Measurements from ENCODE around the gene CPSF4.
"Not testable (repeated sequence)": the region's sequence is repeated elsewhere in the genome, so short reads cannot be mapped to it uniquely, and the experiment has no call there.

CPSF4 gene

DNA sequence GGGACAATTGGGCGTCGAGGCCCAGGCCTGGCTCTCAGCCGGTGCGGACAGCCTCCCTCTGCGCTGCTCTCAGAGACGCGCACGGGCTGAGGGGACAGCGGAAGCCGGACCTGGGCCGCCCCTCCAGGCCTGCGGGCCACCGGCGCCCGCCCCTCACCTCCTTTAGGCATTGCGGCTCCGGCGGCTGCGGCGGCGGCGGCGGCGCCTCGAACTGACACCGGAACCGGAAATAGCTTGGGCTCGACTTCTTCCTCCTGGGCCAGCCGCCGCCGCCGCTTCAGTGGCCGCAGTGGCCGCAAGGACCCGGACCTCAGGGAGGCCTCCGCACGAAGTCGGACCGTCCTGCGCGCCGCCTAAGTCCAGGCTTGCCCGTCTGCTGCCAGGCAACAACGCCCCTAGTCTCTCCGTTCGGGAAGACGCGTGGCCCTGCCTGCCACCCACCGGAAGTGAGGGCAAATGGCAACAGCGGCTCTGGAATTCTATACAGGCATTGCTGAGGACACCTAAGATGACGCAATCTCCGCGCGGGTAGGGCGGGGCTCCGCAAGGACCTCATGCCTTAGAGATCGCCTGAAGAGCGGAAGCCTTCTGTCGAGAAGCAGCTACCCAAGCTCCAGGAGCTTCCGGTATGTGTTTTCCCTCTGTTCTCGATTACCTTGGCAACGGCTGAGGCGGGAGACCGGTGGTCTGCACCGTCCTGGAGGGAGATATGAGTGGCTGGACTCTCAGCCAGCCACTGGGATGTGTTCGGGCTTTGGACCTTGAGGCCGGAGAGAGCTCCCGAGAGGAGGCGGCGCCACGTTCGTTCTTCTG is 30.2 kb upstream of the CPSF4 start, which contains the start of the genes BUD31 and PDAP1:
TSS of gene BUD31 (plus strand) at position 591 of the 813 bp plus-strand sequence. CDS start 2,124 bp downstream, outside the sequence.
TSS of gene PDAP1 (minus strand) at position 219 of the 813 bp plus-strand sequence. CDS start at position 170, 49 bp downstream.
- peak; percentile 61 to 85 for DNase-seq

DNA sequence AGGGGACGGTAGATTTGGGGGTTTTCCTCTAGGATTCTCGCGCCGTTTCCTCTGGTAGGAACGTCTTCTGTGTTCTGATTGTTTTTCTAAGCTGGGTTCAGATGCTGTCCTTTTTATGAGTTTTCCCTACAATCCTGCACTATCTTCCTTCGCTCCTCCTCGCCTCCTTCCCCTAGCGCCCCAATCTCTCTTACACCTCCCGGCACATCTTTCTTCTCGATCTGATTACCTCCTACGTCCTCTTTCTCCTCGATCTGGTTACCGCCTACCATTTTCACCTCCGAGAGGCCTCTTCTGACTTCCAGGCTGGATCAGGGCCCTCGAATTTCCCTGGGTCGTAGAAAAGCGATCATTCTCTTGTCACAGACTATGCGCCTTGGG is 29.6 kb upstream of the CPSF4 start:
- DNase-seq, result no peak

DNA sequence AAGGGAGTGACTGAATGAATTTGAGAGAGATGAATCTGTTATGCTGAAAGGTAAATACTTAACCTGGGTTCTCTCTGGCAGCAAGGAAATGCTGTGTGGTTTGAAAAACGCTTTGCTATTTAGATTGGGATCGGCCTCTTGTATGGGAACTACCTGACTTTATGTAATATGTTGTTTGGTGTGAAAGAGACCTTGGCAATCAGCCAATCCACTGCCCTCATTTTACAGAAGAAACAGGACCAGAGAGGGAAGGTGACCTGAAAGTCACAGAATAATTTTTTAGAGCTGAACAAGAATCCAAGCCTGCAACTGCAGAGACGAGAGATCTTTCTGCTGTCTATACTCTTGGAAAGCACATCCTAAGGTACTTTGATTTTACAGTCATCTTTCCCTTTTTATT is 28.9 kb upstream of the CPSF4 start:
- no peak for DNase-seq

DNA sequence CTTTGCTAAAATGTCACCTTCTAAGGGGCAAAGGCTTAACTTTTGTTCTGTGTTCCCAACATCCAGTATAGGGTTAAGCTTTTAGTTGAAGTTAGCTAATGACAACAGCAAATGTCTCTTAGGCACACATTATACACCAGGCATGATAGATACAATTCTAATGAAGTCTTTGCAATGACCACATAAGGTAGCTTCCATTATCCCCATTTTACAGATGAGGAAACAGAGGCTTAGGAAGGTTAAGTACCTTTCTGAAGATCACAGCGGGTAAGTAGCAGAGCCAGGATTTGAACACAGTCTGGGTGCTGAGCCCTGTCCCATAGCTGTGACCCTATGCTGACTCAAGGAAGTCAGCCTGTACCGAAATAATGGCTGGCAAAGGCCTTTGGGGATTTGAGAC is 28.1 kb upstream of the CPSF4 start:
- DNase-seq, result no peak

DNA sequence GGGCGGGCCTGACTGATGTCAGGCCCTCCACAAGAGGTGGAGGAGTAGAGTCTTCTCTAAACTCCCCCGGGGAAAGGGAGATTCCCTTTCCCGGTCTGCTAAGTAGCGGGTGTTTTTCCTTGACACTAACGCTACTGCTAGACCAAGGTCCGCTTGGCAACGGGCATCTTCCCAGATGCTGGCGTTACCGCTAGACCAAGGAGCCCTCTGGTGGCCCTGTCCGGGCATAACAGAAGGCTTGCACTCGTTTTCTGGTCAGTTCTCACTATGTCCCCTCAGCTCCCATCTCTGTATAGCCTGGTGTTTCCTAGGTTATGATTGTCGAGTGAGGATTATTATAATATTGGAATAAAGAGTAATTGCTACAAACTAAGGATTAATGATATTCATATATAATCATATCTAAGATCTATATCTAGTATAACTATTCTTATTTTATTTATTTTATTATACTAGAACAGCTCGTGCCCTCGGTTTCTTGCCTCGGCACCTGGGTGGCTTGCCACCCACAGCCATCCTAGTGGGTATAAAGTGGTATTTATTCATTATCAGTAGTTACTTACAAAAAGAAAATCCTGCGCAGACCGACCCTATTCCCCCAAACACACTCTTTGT is 23.1 kb upstream of the CPSF4 start:
- DNase-seq, result peak in 1 of 2 experiments; percentile 2

DNA sequence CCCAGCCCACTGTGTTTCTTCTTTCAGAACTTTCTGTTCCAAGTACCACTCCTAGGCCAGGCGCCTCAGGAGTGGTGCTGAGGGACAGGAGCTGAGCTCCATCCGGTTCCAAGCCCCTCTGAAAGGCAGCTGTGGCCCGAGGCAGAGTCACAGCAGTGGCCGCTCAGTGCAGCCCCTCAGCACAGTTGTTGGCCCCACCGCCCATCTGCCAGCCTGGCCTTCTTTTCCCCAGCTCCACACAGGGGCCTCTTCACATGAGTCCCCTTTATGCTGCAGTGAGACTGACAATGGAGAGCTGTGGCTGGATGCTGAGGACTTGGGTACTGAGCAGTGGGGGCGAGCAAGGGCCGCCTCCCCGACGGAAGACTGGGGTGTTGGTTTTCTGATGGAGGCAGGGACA is 20.5 kb upstream of the CPSF4 start:
- no peak for DNase-seq

DNA sequence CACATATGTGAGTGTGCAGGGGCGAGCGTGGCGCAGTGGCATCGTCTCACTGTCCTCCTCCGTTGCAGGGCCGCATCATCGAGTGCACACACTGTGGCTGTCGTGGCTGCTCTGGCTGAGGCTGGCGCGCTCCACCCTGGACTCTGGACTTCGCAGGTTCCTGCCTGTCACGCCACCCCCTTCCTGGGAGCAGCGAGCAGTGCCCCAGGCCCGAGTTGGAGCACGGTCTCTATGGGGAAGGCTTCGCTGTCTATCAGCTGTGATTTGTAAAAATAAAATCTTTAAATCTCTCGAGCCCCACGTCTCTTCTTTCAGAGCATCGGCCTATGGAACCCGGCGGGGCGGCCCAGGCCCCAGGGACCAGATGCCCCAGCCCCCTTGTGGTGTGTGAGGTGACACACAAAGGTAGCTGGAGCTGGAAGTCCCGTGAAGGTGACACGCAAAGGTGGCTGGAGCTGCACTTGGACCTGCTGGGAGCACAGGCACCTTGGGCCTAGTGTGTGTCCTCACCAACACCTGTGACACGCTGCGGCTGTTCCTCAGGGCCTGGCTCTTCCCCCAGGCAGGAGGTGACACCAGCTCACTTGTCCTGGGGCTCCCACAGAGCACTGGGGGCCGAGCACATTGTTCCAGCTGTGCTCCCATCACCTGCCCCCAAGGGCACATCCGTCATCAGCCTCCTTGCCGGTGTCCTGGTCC is 19.3 kb upstream of the CPSF4 start:
- no peak for DNase-seq

DNA sequence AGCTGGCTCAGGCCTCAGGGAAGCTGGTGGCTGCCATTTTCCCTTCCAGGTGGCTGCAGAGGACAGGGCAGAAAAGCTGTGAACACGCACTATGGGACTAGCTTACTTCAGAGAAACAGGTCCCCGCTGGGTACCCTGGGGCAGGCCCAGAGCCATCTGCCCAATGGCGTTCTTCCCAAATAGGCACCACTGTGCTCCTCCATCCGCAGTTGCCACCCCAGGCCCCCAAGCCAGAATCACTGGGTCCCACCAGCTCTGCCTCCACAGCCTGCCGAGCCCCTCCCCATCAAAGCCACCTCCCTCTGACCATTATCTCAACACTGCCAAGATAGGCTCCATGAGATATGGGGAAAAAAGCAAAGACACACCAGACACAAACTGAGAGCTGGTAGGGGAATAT is 18.5 kb upstream of the CPSF4 start:
- no peak for DNase-seq

DNA sequence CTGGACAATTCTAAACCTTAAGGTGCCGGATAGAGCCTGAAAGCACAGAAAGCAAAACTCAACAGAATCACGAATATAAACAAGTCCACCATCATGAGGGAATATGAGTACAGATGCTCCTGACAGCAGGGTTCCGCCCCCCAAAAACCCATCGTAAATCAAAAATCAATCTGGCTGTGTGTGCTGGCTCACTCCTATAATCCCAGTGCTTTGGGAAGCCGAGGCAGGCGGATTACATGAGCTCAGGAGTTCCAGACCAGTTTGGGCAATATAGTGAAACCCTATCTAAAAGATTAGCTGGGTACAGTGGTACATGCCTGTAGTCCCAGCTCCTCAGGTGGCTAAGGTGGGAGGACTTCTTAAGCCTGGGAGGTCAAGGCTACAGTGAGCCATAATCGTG is 17.8 kb upstream of the CPSF4 start:
- DNase-seq, result no peak

DNA sequence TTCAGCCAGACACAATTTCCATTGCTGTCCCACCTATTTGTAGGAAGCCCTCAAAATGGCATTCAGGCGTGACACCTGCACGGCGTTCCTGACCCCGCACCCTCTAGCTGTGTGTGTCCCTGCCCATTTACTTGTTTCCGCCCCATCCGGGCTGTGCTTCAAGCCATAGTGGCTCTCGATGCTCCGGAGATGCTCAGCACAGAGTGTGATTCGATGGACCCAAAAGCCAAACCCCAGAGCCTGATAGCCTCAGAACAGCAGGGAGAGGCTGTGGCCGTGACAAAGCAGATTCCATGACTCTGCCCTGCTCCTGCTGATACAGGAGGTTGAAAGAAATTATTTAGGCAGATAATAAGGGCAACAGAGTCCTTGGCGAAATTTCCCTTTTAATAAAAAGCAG is 16.6 kb upstream of the CPSF4 start:
- no peak for DNase-seq

DNA sequence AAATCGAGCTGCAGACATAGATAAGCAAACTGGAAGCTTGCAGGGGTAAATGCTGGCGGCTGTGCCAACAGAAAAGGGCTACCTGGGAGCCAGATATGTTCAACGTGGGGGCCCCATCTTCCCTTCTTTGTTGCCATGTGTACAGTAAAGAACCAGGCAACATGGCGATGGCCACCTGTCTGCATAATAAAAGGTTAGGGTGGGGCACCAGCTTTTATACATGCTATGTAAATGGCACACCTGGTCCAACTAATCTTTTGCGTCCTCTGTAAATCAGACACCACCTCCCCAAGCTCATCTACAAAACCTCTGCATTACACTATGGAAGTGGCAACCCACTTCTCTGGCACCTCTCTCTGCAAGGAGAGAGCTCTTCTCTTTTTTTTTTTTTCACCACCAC is 16.1 kb upstream of the CPSF4 start:
- no peak for DNase-seq

DNA sequence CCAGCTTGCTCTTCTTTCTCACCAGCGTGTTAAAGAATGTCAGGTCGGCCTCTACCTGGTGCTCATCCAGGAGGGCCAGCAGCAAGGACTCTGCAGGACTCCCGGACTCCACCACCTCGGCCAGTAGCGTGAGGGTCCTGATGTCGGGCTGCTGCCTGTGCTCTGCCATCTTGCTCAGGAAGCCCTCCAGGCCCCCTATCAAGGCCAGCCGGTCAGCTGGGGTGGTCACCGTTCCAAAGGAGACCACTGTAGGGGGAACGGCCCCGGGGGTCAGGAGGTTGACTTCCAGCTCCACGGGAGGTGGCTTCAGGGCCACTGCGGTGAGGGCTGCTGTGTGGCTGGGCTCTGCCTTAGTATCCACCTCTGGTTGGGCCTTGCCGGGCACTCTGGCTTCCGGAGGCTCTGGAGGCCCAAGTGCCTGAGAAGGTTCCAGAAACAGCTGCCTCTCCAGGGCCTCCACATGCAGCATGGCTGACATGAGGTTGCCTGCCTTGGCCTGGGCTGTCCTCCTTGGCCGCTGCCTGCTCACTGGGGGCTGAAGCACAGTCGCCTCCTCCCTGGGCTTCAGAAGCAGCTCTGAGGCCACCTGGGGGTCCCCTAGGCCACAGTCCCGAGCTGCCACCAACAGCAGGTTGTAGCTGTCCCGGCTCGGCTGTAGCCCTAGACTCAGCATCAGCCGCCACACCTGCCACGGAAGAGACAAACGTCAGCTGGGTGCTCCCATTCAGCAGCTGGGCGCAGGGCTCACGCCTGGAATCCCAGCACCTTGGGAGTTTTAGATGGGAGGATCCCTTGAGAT is 13.6 kb upstream of the CPSF4 start:
- no peak for DNase-seq

DNA sequence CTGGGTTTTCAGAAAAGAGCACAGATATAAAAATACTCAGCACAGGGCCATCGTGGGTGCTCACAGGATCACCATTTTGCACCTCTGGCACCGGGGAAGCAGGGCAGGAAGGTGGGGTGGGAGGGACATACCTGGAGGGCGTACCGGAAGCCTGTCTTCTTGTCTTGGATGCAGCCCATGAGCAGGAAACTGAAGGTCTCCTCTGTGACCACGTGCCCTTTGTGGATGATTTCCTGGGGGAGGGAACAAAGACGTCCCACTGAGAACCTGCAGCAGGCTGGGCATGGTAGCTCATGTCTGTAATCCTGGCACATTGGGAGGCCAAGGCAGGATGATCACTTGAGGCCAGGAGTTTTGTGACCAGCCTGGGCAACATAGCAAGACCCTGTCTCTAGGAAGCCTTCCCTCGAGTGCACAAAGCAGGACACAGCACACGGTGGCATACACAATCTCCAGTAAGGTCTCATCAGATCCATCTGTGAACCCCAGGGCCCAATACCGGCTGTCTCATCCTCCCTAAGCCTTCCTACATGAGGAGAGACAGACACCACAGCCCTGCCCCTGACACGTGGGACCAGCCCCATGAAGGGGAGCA is 9.7 kb upstream of the CPSF4 start:
- DNase-seq, result no peak

DNA sequence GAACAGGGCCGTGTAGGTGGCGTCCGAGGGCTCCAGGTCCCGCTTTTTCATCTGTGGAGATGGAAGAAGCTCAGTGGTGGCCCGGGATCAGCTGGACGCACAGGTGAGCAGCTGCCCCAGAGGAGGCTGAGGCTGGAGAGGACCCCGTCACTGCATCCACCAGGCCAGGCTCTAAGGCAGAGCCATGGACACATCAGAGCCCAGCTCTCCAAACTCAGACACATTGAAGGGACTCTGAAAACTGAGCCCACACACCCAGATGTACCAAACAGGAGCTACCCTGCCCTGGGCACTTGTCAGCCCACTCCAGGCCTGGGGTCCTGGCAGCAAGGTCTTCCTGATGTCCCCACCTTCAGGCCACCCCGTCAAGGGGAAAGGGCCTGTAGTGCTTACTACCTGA is 9.0 kb upstream of the CPSF4 start:
- DNase-seq, result no peak

DNA sequence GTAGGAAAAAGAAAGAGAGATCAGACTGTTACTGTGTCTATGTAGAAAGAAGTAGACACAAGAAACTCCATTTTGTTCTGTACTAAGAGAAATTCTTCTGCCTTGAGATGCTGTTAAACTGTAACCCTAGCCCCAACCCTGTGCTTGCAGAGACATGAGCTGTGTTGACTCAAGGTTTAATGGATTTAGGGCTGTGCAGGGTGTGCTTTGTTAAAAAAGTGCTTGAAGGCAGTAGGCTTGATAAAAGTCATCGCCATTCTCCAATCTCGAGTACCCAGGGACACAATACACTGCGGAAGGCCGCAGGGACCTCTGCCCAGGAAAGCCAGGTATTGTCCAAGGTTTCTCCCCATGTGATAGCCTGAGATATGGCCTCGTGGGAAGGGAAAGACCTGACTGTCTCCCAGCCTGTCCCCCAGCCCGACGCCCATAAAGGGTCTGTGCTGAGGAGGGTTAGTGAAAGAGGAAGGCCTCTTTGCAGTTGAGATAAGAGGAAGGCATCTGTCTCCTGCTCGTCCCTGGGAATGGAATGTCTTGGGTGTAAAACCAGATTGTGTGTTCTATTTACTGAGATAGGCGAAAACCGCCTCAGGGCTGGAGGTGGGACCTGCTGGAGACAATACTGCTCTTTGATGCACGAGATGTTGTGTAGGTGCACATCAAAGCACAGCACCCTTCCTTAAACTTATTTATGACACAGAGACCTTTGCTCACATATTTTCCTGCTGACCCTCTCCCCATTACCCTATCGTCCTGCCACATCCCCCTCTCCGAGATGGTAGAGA is 6.8 kb upstream of the CPSF4 start:
- not testable (repeated sequence) for DNase-seq

DNA sequence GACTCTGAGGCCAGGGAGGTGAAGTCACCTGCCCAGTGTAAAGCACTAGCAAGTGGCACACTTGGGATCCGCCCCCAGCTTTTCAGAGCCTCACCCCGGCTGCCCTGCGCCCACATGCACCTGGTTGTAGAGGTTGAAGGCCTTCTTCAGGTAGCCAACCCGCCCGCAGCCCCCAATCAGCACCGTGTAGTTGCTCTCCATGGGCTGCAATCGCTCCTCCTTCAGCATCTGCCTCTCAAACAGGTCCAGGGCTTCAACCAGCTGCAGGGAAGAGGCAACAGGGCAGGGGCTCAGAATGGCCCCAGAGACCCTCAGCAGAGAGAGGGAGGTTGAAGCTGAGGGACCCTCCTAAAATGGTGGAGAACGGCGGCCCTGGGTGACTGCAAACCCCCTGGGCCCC is 5.6 kb upstream of the CPSF4 start:
- no peak for DNase-seq

DNA sequence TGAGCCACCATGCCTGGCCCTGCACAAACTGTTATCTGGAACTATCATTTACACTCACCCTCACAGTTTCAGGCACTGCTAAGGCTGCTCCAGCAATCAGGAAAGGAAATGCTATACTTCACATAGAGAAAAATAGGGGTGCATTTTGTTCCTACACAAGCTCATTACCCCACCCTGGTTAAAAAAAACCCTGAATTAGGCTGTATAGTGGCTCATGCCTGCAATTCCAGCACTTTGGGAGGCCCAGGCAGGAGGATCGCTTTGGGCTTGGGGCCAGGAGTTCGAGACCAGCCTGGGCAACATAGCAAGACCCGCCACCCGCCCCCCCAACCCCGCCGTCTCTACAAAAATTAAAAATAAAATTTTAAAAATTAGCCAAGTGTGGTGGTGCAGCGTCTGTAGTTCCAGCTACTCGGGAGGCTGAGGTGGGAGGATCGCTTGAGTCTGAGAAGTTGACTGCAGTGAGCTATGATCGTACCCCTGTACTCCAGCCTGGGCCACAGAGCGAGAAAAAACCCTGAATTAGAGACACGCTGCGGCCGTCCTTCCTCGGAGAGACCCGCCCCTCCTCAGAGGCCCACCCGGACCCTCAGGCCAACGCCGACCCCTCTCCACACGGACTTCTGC is 684 bp upstream of the CPSF4 start:
- no peak for DNase-seq

DNA sequence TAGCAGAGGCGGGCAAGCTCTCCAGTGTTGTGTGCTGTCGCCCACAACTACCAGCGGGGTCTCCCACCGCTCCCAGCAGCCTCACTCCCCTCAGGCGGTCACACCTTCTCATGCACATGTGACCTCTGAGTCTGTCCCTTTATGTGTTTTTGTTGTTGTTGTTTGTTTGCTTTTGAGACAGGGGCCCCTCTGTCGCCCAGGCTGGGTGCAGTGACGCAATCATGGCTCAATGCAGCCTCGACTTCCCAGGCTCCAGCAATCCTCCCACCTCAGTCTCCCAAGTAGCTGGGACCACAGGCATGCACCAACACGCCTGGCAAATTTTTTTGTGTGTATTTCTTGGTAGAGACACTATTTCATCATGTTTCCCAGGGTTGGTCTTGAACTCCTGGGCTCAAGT is 1.5 kb downstream of the CPSF4 start:
- DNase-seq, result no peak

DNA sequence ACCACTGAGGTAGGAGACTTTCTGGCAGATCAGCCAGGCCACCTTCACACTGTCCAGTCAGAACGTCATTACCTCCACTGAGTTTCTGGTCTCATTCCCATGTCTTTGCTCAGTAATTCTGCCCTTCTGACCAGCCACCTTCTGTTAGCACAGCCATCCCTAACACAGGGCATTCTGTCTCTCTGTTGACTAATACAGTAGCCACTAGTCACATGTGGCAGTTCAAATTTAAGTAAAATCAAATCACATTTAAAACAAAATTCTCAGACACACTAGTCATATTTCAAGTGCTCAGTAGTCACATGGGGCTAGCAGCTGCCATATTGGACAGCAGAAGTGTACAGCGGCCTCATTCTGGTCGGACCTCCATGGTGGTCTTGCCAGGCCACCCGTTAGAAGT is 7.4 kb downstream of the CPSF4 start:
- no peak for DNase-seq

DNA sequence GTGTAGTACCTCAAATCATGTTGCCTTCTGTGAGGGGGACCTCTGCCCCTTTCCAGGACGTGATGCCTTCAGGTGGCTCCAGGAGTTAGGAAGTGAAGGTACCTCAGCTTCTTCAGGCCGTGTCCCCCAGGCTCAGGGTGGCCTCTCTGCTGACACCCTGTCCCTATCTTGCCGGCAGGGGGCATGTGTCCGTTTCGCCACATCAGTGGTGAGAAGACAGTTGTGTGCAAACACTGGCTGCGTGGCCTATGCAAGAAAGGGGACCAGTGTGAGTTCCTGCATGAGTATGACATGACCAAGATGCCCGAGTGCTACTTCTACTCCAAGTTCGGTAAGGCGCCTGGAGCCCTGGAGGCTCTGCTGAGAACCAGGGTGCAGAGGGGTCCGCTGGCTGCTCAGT is 9.2 kb downstream of the CPSF4 start:
- DNase-seq, result no peak

DNA sequence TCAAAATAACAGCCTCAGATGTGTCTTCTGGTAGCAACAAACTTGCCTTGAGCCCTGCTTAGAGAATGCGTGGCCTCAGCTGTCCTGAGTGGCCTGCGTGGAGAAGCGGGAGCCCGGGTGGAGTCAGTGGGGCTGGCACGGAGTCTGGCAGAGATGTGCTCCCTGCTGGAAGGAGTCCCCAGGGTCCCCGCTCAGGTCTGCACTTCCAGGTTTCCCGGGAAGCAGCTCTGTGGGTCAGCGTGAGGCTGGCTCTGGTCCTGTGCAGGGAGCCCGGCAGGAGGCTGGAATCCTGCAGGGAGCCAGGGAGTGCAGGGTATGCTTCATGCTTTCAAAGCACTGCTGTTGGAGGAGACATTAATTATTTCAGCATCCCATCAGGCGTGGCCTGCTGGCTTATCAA is 10.1 kb downstream of the CPSF4 start:
- DNase-seq, result no peak
